WI38 (cell line): Measurements from ENCODE around the gene EEF1A2.
A peak's percentile ranks its signal among the peaks of the same experiment; 100 is the strongest.

Source experiments
- H3K4me3 ChIP-seq: 2 replicates; pipeline ENCODE4 v1.5.1; 2011; ENCODE audit warnings: low read depth, mild to moderate bottlenecking, control low read depth, low read length
- CTCF ChIP-seq: IDR thresholded peaks from 2 replicates; pipeline ENCODE4 v1.5.1; 2012; ENCODE audit warnings: low read depth, mild to moderate bottlenecking, control low read depth, low read length

Gene EEF1A2

DNA sequence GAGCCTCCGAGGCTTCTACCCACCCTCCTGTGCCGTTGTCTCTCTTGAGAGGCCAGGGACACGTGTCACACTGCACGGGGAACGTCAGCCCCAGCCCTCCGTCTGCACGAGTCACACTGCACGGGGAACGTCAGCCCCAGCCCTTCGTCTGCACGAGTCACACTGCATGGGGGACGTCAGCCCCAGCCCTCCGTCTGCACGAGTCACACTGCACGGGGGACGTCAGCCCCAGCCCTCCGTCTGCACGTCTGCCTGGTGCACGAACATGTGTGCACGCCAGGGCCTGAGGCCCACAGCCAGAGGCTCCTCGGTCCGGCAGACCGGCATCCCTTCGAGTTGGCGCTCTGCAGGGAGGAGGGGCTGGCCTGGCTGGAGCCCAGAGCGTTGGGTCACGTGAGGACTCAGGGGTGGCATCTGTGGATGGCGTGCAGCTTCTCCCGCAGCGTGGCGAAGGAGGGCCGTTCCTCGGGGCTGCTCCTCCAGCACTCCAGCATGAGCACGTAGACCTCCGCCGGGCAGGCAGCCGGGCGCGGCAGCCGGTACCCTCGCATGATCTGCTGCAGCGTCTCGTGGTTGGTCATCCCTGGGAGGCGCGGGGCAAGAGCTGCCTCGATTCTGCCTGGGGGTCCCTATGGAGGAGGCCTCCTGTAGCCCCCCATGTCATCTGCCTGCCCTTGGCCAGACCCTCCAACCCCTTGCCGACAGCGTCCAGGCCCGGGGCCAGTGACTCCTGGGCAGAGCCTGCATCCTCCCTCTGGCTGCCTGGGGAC is 41.7 kb upstream of the EEF1A2 start:
- H3K4me3 ChIP-seq = no peak overlapping the region
- TF ChIP-seq CTCF = no peak

DNA sequence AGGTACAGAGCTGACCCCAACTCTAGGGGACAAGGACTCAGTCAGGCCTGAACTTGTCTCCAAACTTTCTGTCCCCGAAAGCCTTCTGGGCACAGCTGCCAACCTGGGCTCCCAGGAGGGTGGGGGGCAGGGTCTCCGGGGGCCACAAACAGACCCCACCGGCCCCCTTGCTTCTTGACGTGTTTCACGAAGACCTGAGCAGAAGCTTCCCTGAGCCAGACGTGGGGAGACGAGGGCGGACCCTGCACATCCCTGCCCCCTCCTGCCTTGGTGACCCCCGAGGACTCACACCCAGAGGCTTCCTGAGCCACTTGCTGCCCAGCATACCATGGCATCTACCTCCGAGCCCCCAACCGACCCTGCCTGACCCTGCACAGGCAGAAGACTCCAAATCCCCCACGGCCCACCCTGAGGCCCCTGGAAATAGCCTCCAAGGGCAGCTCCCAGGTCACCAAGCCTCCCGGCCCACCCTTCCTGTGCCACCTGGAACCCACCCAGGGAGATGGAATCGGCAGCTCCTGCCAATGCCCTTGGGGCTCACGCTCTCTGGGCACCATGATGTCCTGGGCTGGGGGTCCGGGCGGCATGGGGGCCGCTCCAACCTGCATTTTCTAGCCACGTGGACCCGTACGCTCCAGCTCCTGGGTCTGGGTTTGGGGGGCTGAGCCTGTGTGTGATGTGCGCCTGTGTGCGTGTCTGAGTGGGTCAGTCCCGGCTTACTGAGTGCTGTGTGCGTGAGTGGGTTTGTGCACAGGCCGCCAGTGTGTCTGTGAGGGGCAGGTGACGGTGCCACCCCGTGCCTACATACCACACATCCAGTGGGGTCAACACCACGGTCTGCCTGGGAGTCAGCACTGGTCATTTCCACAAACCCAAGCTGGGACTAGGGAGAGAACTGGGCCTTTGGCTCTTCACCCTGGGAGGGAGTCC is 40.8 kb upstream of the EEF1A2 start:
- TF ChIP-seq CTCF = no peak

DNA sequence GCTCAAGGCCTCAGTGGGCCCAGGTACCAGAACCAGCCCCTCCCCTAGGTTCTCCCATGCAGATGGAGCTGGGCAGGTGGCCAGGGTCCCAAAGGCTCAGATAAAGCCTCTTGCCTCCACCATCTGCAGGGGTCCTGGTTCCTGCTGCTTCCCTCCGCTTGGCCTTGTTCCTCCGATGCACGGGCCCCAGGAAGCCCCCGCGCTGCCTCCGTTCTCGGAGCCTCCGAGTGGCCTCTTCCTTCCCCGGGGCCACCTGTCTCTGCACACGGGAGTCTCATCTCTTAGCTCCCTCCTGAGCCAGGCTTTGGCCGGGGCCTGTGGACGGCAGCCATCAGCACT is 40.2 kb upstream of the EEF1A2 start:
- TF ChIP-seq CTCF = no peak
- H3K4me3 ChIP-seq = no peak overlapping the region

More for the DNA sequence above, 40.8 kb upstream of the EEF1A2 start:
- no peak overlapping the region for H3K4me3 ChIP-seq

- no peak for TF ChIP-seq CTCF
- 0 out of 2 replicates have a peak overlapping the region, but pooled peaks have one; percentile 10 for H3K4me3 ChIP-seq
Measured at GRCh38 chr20:63538204-63539091, 39.6 kb upstream of the EEF1A2 start.

DNA sequence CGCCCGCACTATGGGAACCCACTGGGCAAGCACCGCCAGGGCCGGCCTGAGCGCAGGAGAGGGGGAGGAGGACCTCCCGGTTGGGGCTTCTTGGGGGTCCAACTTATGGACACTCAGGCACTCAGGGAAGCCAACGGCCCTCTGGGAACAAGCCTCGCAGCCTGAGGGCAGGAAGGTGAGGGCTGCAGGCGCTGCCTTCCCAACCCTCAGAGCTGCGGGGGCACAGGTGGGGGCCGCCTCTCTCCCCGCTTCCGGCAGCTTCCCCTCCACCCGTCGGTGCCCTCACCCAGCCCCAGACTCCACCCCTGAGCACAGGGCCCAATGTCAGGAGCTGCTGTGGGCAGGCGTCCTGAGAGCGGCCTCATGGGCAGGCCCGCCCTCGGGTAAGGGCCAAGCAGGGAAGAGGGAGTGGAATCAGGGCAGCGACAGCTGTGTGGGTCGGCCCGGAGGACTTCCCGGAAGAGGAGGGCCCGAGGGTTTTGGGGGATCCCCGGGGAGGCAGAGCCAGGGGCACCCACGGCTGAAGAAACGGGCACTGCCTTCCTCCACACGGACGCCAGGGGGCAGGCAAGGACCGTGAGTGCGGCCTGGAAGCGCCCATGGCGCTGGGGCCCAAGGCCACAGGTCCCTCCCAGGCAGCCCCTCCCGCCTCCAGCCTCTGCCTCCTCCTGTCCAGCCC is 38.8 kb upstream of the EEF1A2 start:
- peak; percentile 83 for TF ChIP-seq CTCF
- H3K4me3 ChIP-seq = 0 out of 2 replicates have a peak overlapping the region, but pooled peaks have one; percentile 10

DNA sequence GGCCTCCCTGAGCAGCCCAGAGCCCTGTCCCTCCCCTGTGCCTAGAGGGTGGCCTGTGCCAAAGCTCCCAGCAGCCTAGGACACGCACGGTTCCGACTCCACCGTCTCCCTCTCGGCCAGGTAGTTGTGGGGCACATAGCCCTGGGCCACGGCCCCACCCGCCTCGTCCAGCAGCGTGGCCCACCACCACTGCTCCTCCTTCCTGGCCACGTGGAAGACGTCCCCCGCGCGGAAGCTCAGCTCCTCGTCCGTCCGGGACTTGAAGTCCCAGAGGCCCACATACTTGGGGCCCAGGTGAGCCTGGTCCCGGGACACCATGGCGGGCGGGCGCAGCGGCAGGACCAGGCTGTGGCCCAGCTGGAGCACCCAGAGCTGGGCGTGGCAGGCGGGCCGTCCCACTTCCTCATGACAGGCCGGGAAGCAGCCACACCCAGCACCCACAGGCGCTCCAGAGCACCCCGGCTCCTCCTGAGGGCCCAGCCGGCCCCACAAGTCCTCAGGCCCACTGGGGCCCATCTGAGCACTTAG is 38.2 kb upstream of the EEF1A2 start, which contains the start of gene PTK6:
PTK6 (minus strand) TSS at position 380 of the 528 bp plus-strand sequence; CDS start at position 318, 62 bp downstream.
- 0 out of 2 replicates have a peak within 1 kb of the TSS, but pooled peaks have one; percentile 10 for H3K4me3 ChIP-seq
- TF ChIP-seq CTCF = no peak
